Activated T-helper 2 cell treated with anti-CD3 and anti-CD28 coated beads, Interferon-gamma antibody, Interleukin-2, Interleukin-4, amounts not matched to agents 10 μg/mL and 5 μg/mL and 100 μg/mL, durations not matched to agents 14 hours and 24 hours and 36 hours (primary cell): ENCODE measurements around the gene DGLUCY. TPM values are rescaled to one million over a fixed set of nuclear protein-coding genes. Genes with fewer than 3 reads are reported as not detected.

Experiments used
- DNase-seq: peaks from one replicate; pipeline ENCODE4 v3.0.0; 2021; ENCODE audit warnings: low spot score
- H3K27ac Mint-ChIP-seq: one replicate; pipeline ENCODE4 v1.8.0; 2021; ENCODE audit warnings: mixed read lengths
- H3K27me3 Mint-ChIP-seq: one replicate; pipeline ENCODE4 v1.8.0; 2021; ENCODE audit warnings: low read depth, mixed read lengths
- H3K36me3 Mint-ChIP-seq: one replicate; pipeline ENCODE4 v1.8.0; 2021; ENCODE audit warnings: low read depth, mixed read lengths
- H3K4me1 Mint-ChIP-seq: one replicate; pipeline ENCODE4 v1.8.0; 2021; ENCODE audit warnings: low read depth, mixed read lengths
- H3K4me3 Mint-ChIP-seq: one replicate; pipeline ENCODE4 v1.8.0; 2021; ENCODE audit warnings: low read depth, mild to moderate bottlenecking, moderate library complexity, mixed read lengths
- H3K9me3 Mint-ChIP-seq: one replicate; pipeline ENCODE4 v1.8.0; 2021; ENCODE audit warnings: mixed read lengths
- intact Hi-C: fragments of 100-400 bp; cut with micrococcal nuclease; formaldehyde crosslinking; loops from one replicate; pipeline ENCODE4 v1.15.1; 2023
- total RNA-seq: library from RNA; stranded (reverse); gene quantifications from 2 replicates; pipeline ENCODE4 v1.2.3, GENCODE V29; 2022

DGLUCY gene
- total RNA-seq, 1 donor from 2014 or later: 48.5 TPM

DNA sequence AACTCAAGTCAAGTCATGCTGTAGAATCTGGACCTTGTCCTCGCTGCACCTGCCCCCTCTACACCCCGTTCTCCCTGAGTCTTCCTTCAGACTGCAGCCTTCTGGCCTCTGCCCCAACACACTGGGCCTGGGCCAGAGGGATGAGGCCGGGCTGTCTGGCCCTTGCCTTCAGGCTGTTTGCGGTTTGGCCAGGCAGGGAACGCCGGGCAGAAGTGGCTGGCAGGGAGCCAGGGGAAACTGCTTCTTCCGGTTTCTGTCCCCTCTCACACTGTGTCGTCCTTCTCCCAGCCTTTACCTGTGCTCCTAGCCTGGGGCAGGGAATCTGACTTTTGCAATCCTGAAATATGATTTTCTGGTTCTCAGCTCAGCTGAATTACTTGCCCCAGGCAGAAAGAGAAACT, 13.5 kb downstream of the DGLUCY start:
- H3K9me3 Mint-ChIP-seq: no peaks in the 10 kb centered on the region
- H3K4me1 Mint-ChIP-seq: peaks cover 24% of the 10 kb centered on the region

DNA sequence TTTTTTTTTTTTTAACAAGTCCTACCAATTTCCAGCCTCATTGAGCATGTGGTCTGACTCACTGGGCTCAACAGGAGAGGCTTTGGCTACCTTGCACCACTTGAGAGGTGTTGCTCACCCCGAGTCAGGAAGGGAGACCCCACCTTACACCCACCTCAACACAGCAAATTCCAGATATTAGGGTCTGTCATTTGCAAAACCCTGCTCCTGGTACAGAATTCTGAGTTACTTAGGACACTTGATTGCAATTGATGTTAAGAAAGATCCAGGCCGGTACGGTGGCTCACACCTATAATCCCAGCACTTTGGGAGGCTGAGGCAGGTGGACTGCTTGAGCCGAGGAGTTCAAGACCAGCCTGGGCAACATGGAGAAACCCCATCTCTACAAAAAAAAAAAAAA, 14.1 kb downstream of the DGLUCY start:
- peaks cover 24% of the 10 kb centered on the region for H3K4me1 Mint-ChIP-seq
- H3K27ac Mint-ChIP-seq: no peak overlapping the region
- DNase-seq: no peak
- H3K9me3 Mint-ChIP-seq: no peaks in the 10 kb centered on the region
- no peaks in the 10 kb centered on the region for H3K27me3 Mint-ChIP-seq
- peaks cover 81% of the 10 kb centered on the region for H3K36me3 Mint-ChIP-seq
- intact Hi-C loops: no loop called here
- H3K4me3 Mint-ChIP-seq: no peak overlapping the region

More for the DNA sequence above, 13.5 kb downstream of the DGLUCY start:
- H3K4me3 Mint-ChIP-seq: no peak overlapping the region
- DNase-seq: no peak
- intact Hi-C loops: no loop called here
- no peak overlapping the region for H3K27ac Mint-ChIP-seq
- no peaks in the 10 kb centered on the region for H3K27me3 Mint-ChIP-seq
- peaks cover 78% of the 10 kb centered on the region for H3K36me3 Mint-ChIP-seq

DNA sequence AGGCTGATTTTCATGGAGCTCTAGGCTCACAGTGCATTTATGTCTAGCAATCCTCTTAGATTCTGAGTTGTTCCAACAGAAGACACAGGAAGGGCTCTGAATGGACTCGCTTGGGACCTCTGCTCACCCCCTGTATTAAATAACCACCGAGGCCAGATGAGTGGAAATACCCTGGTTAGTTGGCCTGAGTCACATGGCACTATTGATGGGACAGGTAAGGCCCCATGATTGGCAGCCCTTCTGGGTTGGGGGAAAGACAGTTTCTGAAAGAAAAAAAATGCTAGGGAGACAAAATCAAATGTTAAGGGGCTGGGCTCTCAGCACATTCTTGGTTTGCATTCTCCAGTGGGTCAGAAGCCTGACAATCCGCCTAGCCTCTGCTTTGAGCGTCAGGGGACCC, 14.8 kb downstream of the DGLUCY start:
- Mint-ChIP-seq H3K36me3 (peaks cover 83% of the 10 kb centered on the region), H3K9me3 (no peaks in the 10 kb centered on the region), H3K27me3 (no peaks in the 10 kb centered on the region), H3K4me3 (no peak overlapping the region), H3K4me1 (peaks cover 21% of the 10 kb centered on the region), H3K27ac (peak overlapping the region; percentile 19)
- no peak for DNase-seq
- intact Hi-C loops: no loop called here

DNA sequence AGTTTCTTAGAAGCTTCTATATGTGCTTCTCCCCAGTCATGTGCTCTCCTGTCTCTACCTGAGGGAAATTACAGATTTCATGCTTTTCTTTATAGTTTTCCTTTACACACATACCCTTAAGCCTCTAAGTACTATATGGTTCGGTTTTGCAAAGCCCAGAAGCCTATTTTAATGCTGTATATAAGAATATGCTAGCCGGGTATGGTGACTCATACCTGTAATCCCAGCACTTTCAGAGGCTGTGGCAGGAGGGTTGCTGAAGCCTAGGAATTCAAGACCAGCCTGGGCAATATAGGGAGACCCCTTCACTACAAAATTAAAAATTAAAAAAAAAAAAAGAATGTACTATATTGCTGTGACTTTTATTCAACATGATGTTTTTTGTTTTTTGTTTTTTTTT, 15.4 kb downstream of the DGLUCY start:
- intact Hi-C loops: no loop called here
- peaks cover 22% of the 10 kb centered on the region for H3K4me1 Mint-ChIP-seq
- peaks cover 85% of the 10 kb centered on the region for H3K36me3 Mint-ChIP-seq
- DNase-seq: no peak
- H3K9me3 Mint-ChIP-seq: no peaks in the 10 kb centered on the region
- no peaks in the 10 kb centered on the region for H3K27me3 Mint-ChIP-seq
- H3K27ac Mint-ChIP-seq: no peak overlapping the region
- H3K4me3 Mint-ChIP-seq: no peak overlapping the region

DNA sequence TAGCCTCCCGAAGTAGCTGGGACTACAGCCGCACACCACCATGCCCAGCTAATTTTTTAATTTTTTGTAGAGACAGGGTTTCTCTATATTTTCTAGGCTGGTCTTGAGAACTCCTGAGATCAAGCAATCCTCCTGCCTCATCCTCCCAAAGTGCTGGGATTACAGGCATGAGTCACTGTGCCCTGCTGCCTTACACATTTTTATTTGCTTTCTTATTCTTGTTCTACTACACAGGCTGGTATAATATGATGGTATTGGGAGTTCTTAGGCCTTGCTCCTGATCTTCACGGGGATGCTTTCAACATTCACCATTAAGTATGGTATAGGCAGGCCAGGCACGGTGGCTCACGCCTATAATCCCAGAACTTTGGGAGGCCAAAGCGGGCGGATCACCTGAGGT, 21.2 kb downstream of the DGLUCY start:
- no peak for DNase-seq
- Mint-ChIP-seq H3K4me1 (peaks cover 23% of the 10 kb centered on the region), H3K27me3 (no peaks in the 10 kb centered on the region), H3K36me3 (peaks cover 44% of the 10 kb centered on the region), H3K4me3 (no peak overlapping the region), H3K27ac (peak overlapping the region; percentile 12), H3K9me3 (no peaks in the 10 kb centered on the region)
- intact Hi-C loops: no loop called here

DNA sequence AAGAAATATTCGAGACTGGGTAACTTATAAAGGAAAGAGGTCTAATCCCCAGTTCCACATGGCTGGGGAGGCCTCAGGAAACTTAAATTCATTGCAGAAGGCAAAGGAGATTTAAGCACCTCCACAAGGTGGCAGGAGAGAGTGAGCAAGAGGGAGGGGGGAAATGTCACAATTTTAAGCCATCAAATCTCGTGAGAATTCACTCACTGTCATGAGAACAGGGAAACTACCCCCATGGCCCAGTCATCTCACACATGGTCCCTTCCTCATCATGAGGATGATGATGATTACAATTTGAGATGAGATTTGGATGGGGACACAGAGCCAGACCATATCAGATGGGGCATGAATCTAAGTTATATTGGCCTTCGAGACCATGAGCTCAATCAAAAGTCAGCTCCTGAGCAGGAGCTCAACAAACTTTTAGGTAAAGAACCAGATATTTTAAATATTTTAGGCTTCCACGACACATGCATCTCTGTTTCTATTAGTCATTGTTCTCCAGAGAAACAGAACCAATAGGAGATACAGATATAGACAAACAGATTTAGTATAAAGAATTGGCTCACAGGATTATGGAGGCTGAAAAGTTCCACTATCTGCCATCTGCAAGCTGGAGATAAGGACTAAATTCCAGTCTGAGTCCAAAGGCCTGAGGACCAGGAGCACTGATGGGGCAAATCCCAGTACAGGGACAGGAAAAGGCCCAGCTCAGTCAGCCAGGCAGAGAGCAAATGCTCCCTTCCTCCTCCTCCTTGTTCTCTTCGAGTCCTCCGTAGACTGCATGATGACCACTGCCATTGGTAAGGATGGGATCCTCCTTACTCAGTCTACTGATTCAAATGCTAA, 24.9 kb downstream of the DGLUCY start:
- Mint-ChIP-seq H3K4me3 (no peak overlapping the region), H3K4me1 (peaks cover 52% of the 10 kb centered on the region), H3K36me3 (peaks cover 33% of the 10 kb centered on the region), H3K9me3 (no peaks in the 10 kb centered on the region), H3K27ac (peak overlapping the region; percentile 72), H3K27me3 (no peaks in the 10 kb centered on the region)
- DNase-seq: peak; percentile 46
- intact Hi-C loops: loop anchor here (2.0 kb wide), 2 partner anchors 22 to 34 kb away; no protein-coding TSS in a partner anchor

DNA sequence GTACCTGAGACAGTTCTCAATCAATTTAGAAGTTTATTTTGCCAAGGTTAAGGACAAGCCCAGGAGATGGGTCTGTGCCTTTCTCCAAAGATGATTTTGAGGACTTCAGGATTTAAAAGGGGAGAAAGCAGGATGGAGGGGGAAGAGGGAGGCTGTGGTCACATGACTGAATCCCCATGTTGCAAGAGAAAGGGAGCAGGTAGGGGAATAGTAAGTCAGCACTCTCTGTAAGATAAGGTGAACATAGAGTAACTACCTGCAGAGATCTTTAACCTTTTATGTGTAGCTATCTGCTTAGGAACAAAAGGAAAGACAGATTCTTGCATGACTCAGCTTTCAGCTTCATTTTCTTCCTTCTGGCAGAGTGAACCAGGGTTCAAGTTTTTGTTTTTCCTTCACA, 25.9 kb downstream of the DGLUCY start:
- intact Hi-C loops: loop anchor here (2.0 to 10.0 kb wide), 3 partner anchors 23 to 235 kb away; no protein-coding TSS in a partner anchor
- peaks cover 59% of the 10 kb centered on the region for H3K4me1 Mint-ChIP-seq
- H3K27ac Mint-ChIP-seq: peak overlapping the region; percentile 80
- no peak for DNase-seq
- H3K9me3 Mint-ChIP-seq: no peaks in the 10 kb centered on the region
- H3K27me3 Mint-ChIP-seq: no peaks in the 10 kb centered on the region
- H3K36me3 Mint-ChIP-seq: peaks cover 37% of the 10 kb centered on the region
- no peak overlapping the region for H3K4me3 Mint-ChIP-seq

DNA sequence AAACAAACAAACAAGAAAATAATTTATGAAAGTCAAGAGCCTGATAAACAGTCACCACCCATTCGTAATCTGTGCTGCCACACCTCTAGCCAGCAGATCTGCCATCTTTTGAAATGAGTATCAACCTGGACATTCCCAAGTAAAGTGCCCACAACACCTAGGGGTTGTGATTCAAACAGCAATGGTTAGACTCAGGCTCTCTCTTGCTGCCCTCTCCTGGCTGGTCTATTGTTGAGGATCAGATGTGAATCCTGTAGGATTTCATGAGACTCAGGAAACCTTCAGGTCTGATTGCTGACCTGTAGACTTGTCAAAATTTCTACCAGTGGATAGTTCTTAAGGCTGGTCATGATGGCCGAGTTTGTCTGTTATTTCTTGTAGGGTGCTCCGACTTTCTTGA, 26.8 kb downstream of the DGLUCY start:
- Mint-ChIP-seq H3K27ac (peak overlapping the region; percentile 80), H3K4me3 (no peak overlapping the region), H3K36me3 (peaks cover 40% of the 10 kb centered on the region), H3K27me3 (no peaks in the 10 kb centered on the region), H3K9me3 (no peaks in the 10 kb centered on the region), H3K4me1 (peaks cover 67% of the 10 kb centered on the region)
- no peak for DNase-seq
- intact Hi-C loops: loop anchor here (10.0 kb wide), 1 partner anchor 236 kb away; no protein-coding TSS in a partner anchor

DNA sequence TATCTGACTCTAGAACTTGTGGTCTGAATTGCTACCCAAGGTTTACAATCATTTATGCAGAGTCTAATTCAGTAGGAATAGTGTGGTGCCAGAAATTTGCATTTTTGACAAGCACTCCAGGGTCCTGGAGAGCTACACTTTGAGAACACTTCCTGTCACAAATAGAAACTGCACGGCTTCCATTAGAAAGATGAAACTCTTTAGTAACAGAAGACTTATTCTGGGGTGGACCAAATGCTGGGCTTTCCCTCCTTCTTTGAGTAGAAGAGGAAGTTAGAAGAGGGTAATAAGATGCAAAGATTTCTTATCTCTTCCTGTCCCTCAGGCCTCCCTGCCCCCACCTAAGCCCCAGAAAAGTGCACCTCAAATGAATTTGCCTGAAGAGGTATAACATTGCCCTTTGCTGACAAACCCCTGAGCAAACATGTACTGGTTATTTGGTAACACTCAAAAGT, 28.4 kb downstream of the DGLUCY start:
- DNase-seq: peak; percentile 43
- intact Hi-C loops: loop anchor here (10.0 kb wide), 1 partner anchor 237 kb away; no protein-coding TSS in a partner anchor
- Mint-ChIP-seq H3K36me3 (peaks cover 53% of the 10 kb centered on the region), H3K4me3 (no peak overlapping the region), H3K4me1 (peaks cover 72% of the 10 kb centered on the region), H3K9me3 (no peaks in the 10 kb centered on the region), H3K27ac (peak overlapping the region; percentile 82), H3K27me3 (no peaks in the 10 kb centered on the region)

DNA sequence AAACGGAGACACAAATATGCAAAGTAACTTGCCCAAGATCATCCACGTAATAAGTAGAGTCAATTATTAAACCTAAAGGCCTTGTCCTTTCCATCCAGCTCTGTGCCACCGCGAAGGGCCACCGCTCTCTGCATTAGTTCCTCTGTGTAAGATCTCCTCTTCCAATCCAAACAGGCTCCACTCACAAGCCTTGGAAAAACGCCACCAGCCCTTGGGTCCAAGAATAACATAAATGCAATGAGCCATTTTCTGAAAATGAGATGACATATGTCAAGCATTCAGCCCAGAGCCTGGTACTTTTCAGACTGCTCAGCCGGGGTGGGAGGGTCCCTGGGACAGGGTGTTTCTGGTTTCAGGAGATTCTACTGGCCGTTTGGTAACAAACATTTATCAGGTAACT, 30.0 kb downstream of the DGLUCY start:
- Mint-ChIP-seq H3K36me3 (peaks cover 57% of the 10 kb centered on the region), H3K4me1 (peaks cover 63% of the 10 kb centered on the region), H3K27ac (peak overlapping the region; percentile 54)

DNA sequence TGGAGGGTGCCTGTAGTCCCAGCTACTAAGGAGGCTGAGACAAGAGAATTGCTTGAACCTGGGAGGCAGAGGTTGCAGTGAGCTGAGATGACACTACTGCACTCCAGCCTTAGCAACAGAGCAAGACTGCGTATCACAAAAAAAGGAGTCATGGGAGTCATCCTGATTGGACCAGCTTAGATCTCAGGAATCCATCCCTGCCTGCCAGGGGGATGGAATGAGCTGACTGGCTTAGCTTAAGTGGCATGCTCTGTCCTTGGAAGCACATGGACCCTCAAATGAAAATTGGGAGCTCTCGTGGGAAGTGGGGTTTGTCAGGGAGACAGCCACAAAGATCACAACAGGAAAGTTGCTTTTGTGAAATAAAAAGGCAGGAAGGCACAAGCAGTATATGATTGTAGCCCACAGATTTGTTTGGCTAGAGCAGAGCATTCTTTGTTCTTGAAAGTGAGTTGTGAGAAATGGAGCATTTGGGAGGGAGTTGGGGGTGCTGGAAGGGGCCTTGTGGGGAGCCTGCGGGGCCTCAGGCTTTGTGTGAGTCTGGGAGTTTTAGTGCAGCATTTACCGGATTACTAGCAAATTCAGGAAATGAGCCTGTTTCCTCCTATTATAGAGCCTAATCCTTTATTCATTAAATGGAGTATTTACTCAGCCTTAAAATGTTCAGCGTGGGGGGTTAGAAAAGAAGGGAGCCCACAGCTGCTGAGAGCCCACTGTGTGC, 30.7 kb downstream of the DGLUCY start:
- no peaks in the 10 kb centered on the region for H3K27me3 Mint-ChIP-seq
- intact Hi-C loops: loop anchor here (10.0 kb wide), 1 partner anchor 240 kb away; no protein-coding TSS in a partner anchor
- H3K4me3 Mint-ChIP-seq: no peak overlapping the region
- peaks cover 62% of the 10 kb centered on the region for H3K36me3 Mint-ChIP-seq
- DNase-seq: no peak
- peaks cover 61% of the 10 kb centered on the region for H3K4me1 Mint-ChIP-seq
- peak overlapping the region; percentile 54 for H3K27ac Mint-ChIP-seq
- no peaks in the 10 kb centered on the region for H3K9me3 Mint-ChIP-seq

More for the DNA sequence above, 30.0 kb downstream of the DGLUCY start:
- DNase-seq: no peak
- no peak overlapping the region for H3K4me3 Mint-ChIP-seq
- no peaks in the 10 kb centered on the region for H3K9me3 Mint-ChIP-seq
- H3K27me3 Mint-ChIP-seq: no peaks in the 10 kb centered on the region
- intact Hi-C loops: loop anchor here (10.0 kb wide), 1 partner anchor 239 kb away; no protein-coding TSS in a partner anchor

DNA sequence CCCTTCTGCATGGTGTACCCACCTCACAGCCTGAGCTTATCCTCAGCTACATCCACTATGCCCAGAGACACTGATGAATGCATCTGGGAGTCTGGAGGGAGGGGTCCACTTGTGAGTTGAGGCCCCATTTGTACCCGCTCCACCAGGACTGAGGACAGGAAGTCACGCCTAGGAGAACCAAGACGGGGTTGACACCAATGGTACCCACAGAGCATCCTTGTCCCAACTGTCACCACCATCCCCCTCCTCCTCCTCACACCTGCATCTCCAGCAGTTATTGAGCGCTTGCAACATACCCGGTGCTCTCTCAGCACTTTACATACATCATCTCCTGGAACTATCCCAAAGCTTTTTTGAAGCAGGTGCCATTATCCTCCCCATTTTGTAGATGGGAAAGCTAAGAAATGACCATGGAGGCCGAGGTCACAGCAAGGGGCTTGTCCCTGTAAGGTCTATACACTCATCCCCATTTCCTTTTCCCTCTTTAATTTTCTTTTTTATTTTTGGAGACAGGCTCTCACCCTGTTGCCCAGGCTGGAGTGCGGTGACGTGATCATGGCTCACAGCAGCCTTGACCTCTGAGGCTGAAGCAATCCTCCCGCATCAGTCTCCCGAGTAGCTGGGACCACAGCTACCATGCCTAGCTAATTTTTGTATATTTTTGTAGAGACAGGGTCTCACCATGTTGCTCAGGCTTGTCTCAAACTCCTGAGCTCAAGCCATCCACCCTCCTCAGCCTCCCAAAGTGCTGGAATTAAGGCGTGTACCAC, 31.7 kb downstream of the DGLUCY start:
- Mint-ChIP-seq H3K9me3 (no peaks in the 10 kb centered on the region), H3K36me3 (peaks cover 64% of the 10 kb centered on the region), H3K4me1 (peaks cover 52% of the 10 kb centered on the region), H3K4me3 (no peak overlapping the region), H3K27me3 (no peaks in the 10 kb centered on the region), H3K27ac (peak overlapping the region; percentile 47)
- intact Hi-C loops: loop anchor here (10.0 kb wide), 1 partner anchor 241 kb away; no protein-coding TSS in a partner anchor
- no peak for DNase-seq
